GM19455 (cell line): ENCODE data around the gene WDR18.
"Not testable (repeated sequence)": the region's sequence is repeated elsewhere in the genome, so short reads cannot be mapped to it uniquely, and the experiment has no call there.

ENCODE experiments used
- ATAC-seq: cut with Tn5 transposase; IDR thresholded peaks from one replicate; pipeline ENCODE4 v1.9.1; 2021; ENCODE audit not compliant: unreplicated experiment

WDR18 gene

GRCh38 chr19:950352-951066, 33.6 kb upstream of the WDR18 start:
- no peak for ATAC-seq

- no peak for ATAC-seq
Measured at GRCh38 chr19:952049-952679, 32.0 kb upstream of the WDR18 start.

GRCh38 chr19:952680-953444, 31.3 kb upstream of the WDR18 start:
- ATAC-seq: no peak

GRCh38 chr19:953445-954271, 30.5 kb upstream of the WDR18 start:
- ATAC-seq: no peak

- ATAC-seq: no peak
Measured at GRCh38 chr19:954272-954671, 29.9 kb upstream of the WDR18 start.

GRCh38 chr19:954672-955494, 29.3 kb upstream of the WDR18 start:
- ATAC-seq: no peak

GRCh38 chr19:955803-956765, 28.1 kb upstream of the WDR18 start:
- ATAC-seq: no peak

GRCh38 chr19:956766-957440, 27.2 kb upstream of the WDR18 start:
- ATAC-seq: no peak

- ATAC-seq: not testable (repeated sequence)
Measured at GRCh38 chr19:957578-957977, 26.6 kb upstream of the WDR18 start.

- ATAC-seq: no peak
Measured at GRCh38 chr19:958967-959855, 24.9 kb upstream of the WDR18 start.

GRCh38 chr19:960020-960419, 24.1 kb upstream of the WDR18 start:
- ATAC-seq: no peak

- ATAC-seq: no peak
Measured at GRCh38 chr19:960601-960938, 23.6 kb upstream of the WDR18 start.

- no peak for ATAC-seq
Measured at GRCh38 chr19:961866-962620, 22.1 kb upstream of the WDR18 start.

- ATAC-seq: no peak
Measured at GRCh38 chr19:962683-963400, 21.3 kb upstream of the WDR18 start.

GRCh38 chr19:963486-963951, 20.6 kb upstream of the WDR18 start:
- ATAC-seq: no peak

- no peak for ATAC-seq
Measured at GRCh38 chr19:964116-964520, 20.0 kb upstream of the WDR18 start.
